LoVo (cell line): ENCODE results near the gene ACYP2.
"Not testable (repeated sequence)": the region's sequence is repeated elsewhere in the genome, so short reads cannot be mapped to it uniquely, and the experiment has no call there.

Experiments used
- DNase-seq: peaks from one replicate; pipeline ENCODE4 v3.0.0-alpha.2; 2016; ENCODE audit warnings: low spot score

Gene ACYP2

GRCh38 chr2:54271843-54272627 is 156.6 kb downstream of the ACYP2 start:
- no peak for DNase-seq

GRCh38 chr2:54274781-54275242 is 159.4 kb downstream of the ACYP2 start:
- peak; percentile 2 for DNase-seq

- no peak for DNase-seq
These were observed 160.1 kb downstream of the ACYP2 start for GRCh38 chr2:54275541-54275940.

- DNase-seq: no peak
These were observed 164.0 kb downstream of the ACYP2 start for GRCh38 chr2:54279385-54279784.

- no peak for DNase-seq
These were observed 169.4 kb downstream of the ACYP2 start for GRCh38 chr2:54284826-54285225.

- no peak for DNase-seq
These were observed 170.0 kb downstream of the ACYP2 start for GRCh38 chr2:54285451-54285850.

- no peak for DNase-seq
These were observed 172.1 kb downstream of the ACYP2 start for GRCh38 chr2:54287532-54287931.

GRCh38 chr2:54289917-54290316 is 174.5 kb downstream of the ACYP2 start:
- no peak for DNase-seq

- no peak for DNase-seq
These were observed 175.1 kb downstream of the ACYP2 start for GRCh38 chr2:54290356-54291025.

- peak; percentile 9 for DNase-seq
These were observed 179.2 kb downstream of the ACYP2 start for GRCh38 chr2:54294665-54295064.

GRCh38 chr2:54295911-54296310 is 180.5 kb downstream of the ACYP2 start:
- no peak for DNase-seq

- DNase-seq: no peak
These were observed 183.1 kb downstream of the ACYP2 start for GRCh38 chr2:54298514-54298913.

- no peak for DNase-seq
These were observed 188.2 kb downstream of the ACYP2 start for GRCh38 chr2:54303631-54304030.

- DNase-seq: no peak
These were observed 191.1 kb downstream of the ACYP2 start for GRCh38 chr2:54306556-54306955.

GRCh38 chr2:54308186-54308585 is 192.8 kb downstream of the ACYP2 start:
- no peak for DNase-seq

- no peak for DNase-seq
These were observed 193.4 kb downstream of the ACYP2 start for GRCh38 chr2:54308782-54309181.

GRCh38 chr2:54310311-54310710 is 194.9 kb downstream of the ACYP2 start:
- no peak for DNase-seq

GRCh38 chr2:54310961-54311360 is 195.5 kb downstream of the ACYP2 start:
- no peak for DNase-seq

- no peak for DNase-seq
These were observed 197.7 kb downstream of the ACYP2 start for GRCh38 chr2:54313147-54313546.

GRCh38 chr2:54317973-54318372 is 202.6 kb downstream of the ACYP2 start:
- no peak for DNase-seq

GRCh38 chr2:54318821-54319220 is 203.4 kb downstream of the ACYP2 start:
- no peak for DNase-seq

- no peak for DNase-seq
These were observed 205.6 kb downstream of the ACYP2 start for GRCh38 chr2:54321047-54321446.

GRCh38 chr2:54324517-54324916 is 209.1 kb downstream of the ACYP2 start:
- DNase-seq: not testable (repeated sequence)

GRCh38 chr2:54325148-54325547 is 209.7 kb downstream of the ACYP2 start:
- no peak for DNase-seq
